K562 treated with DMSO at 1 percent for 4 hours (cell line): Measurements from ENCODE around the gene GPX5. TPM values are rescaled to one million over a fixed set of nuclear protein-coding genes. Genes with fewer than 3 reads are reported as not detected.

Experiments
- total RNA-seq: library from RNA; unstranded; fragments of 300-600 nt; gene quantifications from 2 replicates; pipeline ENCODE4 v1.2.3, GENCODE V29; 2022; ENCODE audit not compliant: insufficient read depth

The GPX5 gene, protein sequence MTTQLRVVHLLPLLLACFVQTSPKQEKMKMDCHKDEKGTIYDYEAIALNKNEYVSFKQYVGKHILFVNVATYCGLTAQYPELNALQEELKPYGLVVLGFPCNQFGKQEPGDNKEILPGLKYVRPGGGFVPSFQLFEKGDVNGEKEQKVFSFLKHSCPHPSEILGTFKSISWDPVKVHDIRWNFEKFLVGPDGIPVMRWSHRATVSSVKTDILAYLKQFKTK
- 1.2 and 2.2 TPM in 2 replicates for total RNA-seq

DNA sequence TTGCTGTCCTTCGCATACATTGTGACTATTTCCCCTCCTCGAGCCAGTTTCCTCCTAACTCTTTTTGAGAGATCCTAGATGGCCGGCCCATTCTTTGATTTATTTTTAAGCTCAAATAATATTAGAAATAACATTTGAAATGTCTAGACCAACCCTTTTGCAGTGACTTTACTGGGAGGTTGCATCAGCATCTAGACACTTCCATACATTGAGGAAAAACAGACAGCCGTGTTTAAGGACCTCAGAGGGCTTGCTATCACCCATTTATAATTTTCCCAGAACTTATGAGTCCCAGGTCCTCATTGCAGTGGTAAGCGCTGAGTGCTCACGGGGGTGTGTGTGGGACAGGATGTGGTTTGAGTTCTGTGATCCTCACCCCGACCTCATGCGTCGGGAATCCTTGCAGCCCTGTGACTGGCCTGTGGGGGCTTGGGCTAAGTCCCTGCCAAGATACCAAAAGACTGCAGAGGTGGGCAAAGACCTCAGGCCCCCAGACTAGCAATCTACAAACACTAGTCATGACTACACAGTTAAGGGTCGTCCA is at the start of gene GPX5:
TSS of gene GPX5 (plus strand) at position 386 of the 544 bp plus-strand sequence. CDS start at position 519, 133 bp downstream.

DNA sequence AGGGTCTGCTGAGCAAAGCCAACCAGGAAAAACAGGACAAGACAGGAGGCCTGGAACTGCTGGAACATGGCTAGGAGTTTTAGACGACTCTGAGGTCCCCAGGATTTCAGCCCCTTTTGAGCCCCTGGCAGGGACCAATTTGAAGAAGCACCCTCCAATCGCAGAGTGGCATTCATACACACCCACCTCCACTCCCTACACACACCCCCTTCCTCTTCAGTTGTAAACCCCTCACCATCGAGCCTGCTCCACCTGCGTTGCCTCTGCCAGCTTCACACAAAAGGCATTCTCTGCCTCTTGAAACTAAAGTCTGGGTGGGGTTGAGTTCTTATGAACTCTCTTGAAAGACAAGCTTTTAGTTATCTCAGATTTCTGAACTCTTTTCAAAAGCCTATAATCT is 10.0 kb upstream of the GPX5 start, which contains the start of gene GPX6:
TSS of gene GPX6 (minus strand) at position 118 of the 400 bp plus-strand sequence. CDS start at position 68, 50 bp downstream.

Other genes starting within 250 kb of the GPX5 start
- 7.1 and 8.1 TPM in 2 replicates for gene PGBD1, start 244.3 kb upstream of the GPX5 start, total RNA-seq
- 5.8 and 7.0 TPM in 2 replicates for gene ZSCAN31, start 189.7 kb upstream of the GPX5 start, total RNA-seq
- gene ZKSCAN3, start 175.9 kb upstream of the GPX5 start, total RNA-seq, result 4.3 and 4.5 TPM in 2 replicates
- 4.5 and 6.8 TPM in 2 replicates for gene ZSCAN12, start 126.1 kb upstream of the GPX5 start, total RNA-seq
- not detected in 2 replicates for gene ZSCAN23, start 82.4 kb upstream of the GPX5 start, total RNA-seq
- not detected in 2 replicates for gene GPX6, start 10.1 kb upstream of the GPX5 start, total RNA-seq